ENCODE data around the gene YBEY. TPM values are rescaled to one million over a fixed set of nuclear protein-coding genes. Genes with fewer than 3 reads are reported as not detected.

Gene YBEY
- total and polyA plus RNA-seq, 12 donors, result 11.9 to 25.7 (median 16.7) TPM

GRCh38 chr21:46326110-46326703, 40.1 kb downstream of the YBEY start:
- Histone ChIP-seq H3K4me1 (peaks cover 6 to 33% (median 28%) of the 10 kb centered on the region in 9 donors), H3K27ac (peak overlapping the region in 2 of 10 donors; percentile 97 to 98), H3K36me3 (peaks cover 0 to 47% (median 11%) of the 10 kb centered on the region in 9 donors), H3K4me3 (no peak overlapping the region), H3K9me3 (no peaks in the 10 kb centered on the region), H3K27me3 (no peaks in the 10 kb centered on the region)
- intact Hi-C loops (cut with DNase I), result loop anchor here in 1 of 10 donors (10.0 kb wide), 1 partner anchor 141 kb away; the partner anchor contains the start of gene SPATC1L
- no peak for DNase-seq
- no peak for TF ChIP-seq CTCF (IDR thresholded peaks at IDR 0.05)
- WGBS, 2 donors, result 95 to 96% methylated on average over 15 of the region's 15 CpGs
- no peak for ATAC-seq

- 73 to 79% methylated on average over 4 of the region's 4 CpGs for WGBS, 2 donors
- Histone ChIP-seq H3K36me3 (peaks cover 0 to 59% (median 11%) of the 10 kb centered on the region in 9 donors), H3K27me3 (no peaks in the 10 kb centered on the region), H3K9me3 (no peaks in the 10 kb centered on the region), H3K4me3 (no peak overlapping the region), H3K4me1 (peaks cover under 1 to 24% (median 17%) of the 10 kb centered on the region in 9 donors), H3K27ac (no peak overlapping the region)
- no peak for TF ChIP-seq CTCF (IDR thresholded peaks at IDR 0.05)
- ATAC-seq (no peak), DNase-seq (no peak)
- intact Hi-C loops (cut with DNase I), result loop anchor here in 1 of 10 donors (10.0 kb wide), 1 partner anchor 143 kb away; the partner anchor contains the start of gene SPATC1L
These were observed 41.6 kb downstream of the YBEY start for GRCh38 chr21:46327711-46328110.

- intact Hi-C loops (cut with DNase I), result loop anchor here in 1 of 10 donors (10.0 kb wide), 1 partner anchor 143 kb away; the partner anchor contains the start of gene SPATC1L
- Histone ChIP-seq H3K27me3 (no peaks in the 10 kb centered on the region), H3K4me1 (peaks cover 0 to 20% (median 13%) of the 10 kb centered on the region in 9 donors), H3K9me3 (no peaks in the 10 kb centered on the region), H3K36me3 (peaks cover 0 to 63% (median 11%) of the 10 kb centered on the region in 9 donors), H3K27ac (no peak overlapping the region), H3K4me3 (no peak overlapping the region)
- DNase-seq (no peak), ATAC-seq (no peak)
- WGBS, 2 donors, result 78 to 80% methylated on average over 5 of the region's 5 CpGs
- no peak for TF ChIP-seq CTCF (IDR thresholded peaks at IDR 0.05)
These were observed 42.0 kb downstream of the YBEY start for GRCh38 chr21:46328151-46328550.

- Histone ChIP-seq H3K36me3 (peaks cover 0 to 74% (median 15%) of the 10 kb centered on the region in 9 donors), H3K4me3 (no peak overlapping the region), H3K27me3 (no peaks in the 10 kb centered on the region), H3K27ac (no peak overlapping the region), H3K4me1 (peaks cover 0 to 13% (median 10%) of the 10 kb centered on the region in 9 donors), H3K9me3 (no peaks in the 10 kb centered on the region)
- TF ChIP-seq CTCF (IDR thresholded peaks at IDR 0.05), result no peak
- intact Hi-C loops (cut with DNase I), result loop anchor here in 1 of 10 donors (10.0 kb wide), 1 partner anchor 145 kb away; the partner anchor contains the start of gene SPATC1L
- ATAC-seq (no peak), DNase-seq (no peak)
- 90 to 94% methylated on average over 2 of the region's 2 CpGs for WGBS, 2 donors
These were observed 43.7 kb downstream of the YBEY start for GRCh38 chr21:46329796-46330195.

All from heart right ventricle (tissue), 16 donors.